ENCODE results near the gene LARP1. TPM values are rescaled to one million over a fixed set of nuclear protein-coding genes. Genes with fewer than 3 reads are reported as not detected.

LARP1 gene
- polyA plus RNA-seq, 1 donor (not counting 4 experiments of a cell fraction or from before 2014, with no cell fraction given) = 65.6 TPM

DNA sequence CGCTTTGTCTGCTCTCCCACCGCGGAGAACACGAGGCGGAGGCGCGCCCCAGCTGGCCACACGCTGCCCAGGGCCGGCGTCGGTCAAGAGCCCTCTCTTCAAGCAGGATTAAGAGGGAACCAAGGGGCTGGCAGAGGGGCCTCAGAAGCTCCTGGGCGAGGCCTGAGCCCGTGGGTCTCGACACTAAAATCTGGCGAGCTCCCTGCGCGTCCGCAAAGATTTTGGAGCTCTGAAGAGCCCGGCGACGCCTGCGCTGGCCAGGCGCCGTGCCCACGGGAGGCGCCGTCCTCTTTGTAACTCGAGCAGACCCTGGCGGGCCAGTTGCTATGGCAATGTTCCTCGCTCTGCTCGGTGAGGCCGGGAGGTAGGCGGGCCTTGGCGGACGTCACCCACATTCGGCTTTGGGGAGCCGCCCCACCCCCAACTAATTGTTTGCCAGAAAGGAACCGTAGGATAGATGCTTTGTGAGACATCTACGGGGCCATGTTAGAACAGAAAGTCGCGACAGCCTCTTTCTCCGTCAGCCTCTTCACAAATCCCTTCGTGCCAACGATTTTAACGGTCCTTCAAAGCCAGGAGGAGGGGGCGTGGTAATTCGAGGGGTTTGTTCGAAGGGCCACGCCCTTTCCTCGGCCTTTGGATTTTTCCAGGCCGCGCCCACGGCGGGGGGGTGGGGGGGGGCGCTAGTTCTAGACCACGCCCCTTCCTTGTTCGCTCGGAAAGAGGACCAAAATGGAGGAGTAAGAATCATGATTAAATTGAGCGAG lies 102.5 kb downstream of the LARP1 start:
- Histone ChIP-seq H2AFZ (ENCODE audit: control insufficient read depth, low read length) (peak overlapping the region; percentile 95), H3K9ac (ENCODE audit: control insufficient read depth, extremely low read depth, insufficient read depth, low read length) (peak overlapping the region; percentile 94), H3K4me3 (ENCODE audit: control insufficient read depth in 2 of 3, extremely low read depth in 1 of 3, insufficient read depth in 2 of 3, low read depth in 1 of 3, low read length in 3 of 3) (peak overlapping the region; percentile 80 to 90 (median 87)), H3K27me3 (ENCODE audit: control insufficient read depth, extremely low read depth, insufficient read depth, low read length) (no peaks in the 10 kb centered on the region), H3K9me1 (ENCODE audit: control insufficient read depth, extremely low read depth, insufficient read depth, low read length) (no peaks in the 10 kb centered on the region), H3K36me3 (ENCODE audit: control insufficient read depth in 2 of 2, extremely low read depth in 1 of 2, insufficient read depth in 2 of 2, low read length in 2 of 2) (peaks cover 0 to 2% of the 10 kb centered on the region in 2 experiments), H3K4me2 (ENCODE audit: control insufficient read depth, extremely low read depth, insufficient read depth, low read depth, low read length) (peak overlapping the region; percentile 80), H3K4me1 (ENCODE audit: control insufficient read depth, extremely low read depth, insufficient read depth, low read length) (peaks cover 19% of the 10 kb centered on the region), H4K20me1 (ENCODE audit: control insufficient read depth, extremely low read depth, insufficient read depth, low read length) (no peaks in the 10 kb centered on the region), H3K9me3 (ENCODE audit: control insufficient read depth, low read depth, low read length) (no peaks in the 10 kb centered on the region), H3K27ac (ENCODE audit: control insufficient read depth, insufficient read depth, low read length) (peak overlapping the region; percentile 88), H3K79me2 (ENCODE audit: control insufficient read depth, insufficient read depth, low read length) (peaks cover 43% of the 10 kb centered on the region)
- dilution Hi-C loops (cut with MboI; ENCODE audit: extremely low pct_ligation_motif_present, low sequenced_read_pairs) = no loop called here
- no peak for TF ChIP-seq EZH2 (IDR thresholded peaks at IDR 0.05; ENCODE audit: low read length)
- TF ChIP-seq, protein P1, sequence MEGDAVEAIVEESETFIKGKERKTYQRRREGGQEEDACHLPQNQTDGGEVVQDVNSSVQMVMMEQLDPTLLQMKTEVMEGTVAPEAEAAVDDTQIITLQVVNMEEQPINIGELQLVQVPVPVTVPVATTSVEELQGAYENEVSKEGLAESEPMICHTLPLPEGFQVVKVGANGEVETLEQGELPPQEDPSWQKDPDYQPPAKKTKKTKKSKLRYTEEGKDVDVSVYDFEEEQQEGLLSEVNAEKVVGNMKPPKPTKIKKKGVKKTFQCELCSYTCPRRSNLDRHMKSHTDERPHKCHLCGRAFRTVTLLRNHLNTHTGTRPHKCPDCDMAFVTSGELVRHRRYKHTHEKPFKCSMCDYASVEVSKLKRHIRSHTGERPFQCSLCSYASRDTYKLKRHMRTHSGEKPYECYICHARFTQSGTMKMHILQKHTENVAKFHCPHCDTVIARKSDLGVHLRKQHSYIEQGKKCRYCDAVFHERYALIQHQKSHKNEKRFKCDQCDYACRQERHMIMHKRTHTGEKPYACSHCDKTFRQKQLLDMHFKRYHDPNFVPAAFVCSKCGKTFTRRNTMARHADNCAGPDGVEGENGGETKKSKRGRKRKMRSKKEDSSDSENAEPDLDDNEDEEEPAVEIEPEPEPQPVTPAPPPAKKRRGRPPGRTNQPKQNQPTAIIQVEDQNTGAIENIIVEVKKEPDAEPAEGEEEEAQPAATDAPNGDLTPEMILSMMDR (optimal IDR thresholded peaks at IDR 0.05 in 1 of 3, IDR thresholded peaks at IDR 0.05 in 1 of 3, conservative IDR thresholded peaks at IDR 0.05 in 1 of 3; ENCODE audit: extremely low read depth in 1 of 3, insufficient read depth in 2 of 3, low read length in 3 of 3) = peak in 1 of 3 experiments; percentile 12
- FAIRE-seq = no peak
- peak; percentile 41 for DNase-seq (ENCODE audit: low read depth, low spot score)

- Histone ChIP-seq H3K27ac (ENCODE audit: control insufficient read depth, insufficient read depth, low read length) (peak within 1 kb of the TSS; percentile 88), H3K9ac (ENCODE audit: control insufficient read depth, extremely low read depth, insufficient read depth, low read length) (peak within 1 kb of the TSS; percentile 94), H2AFZ (ENCODE audit: control insufficient read depth, low read length) (peak within 1 kb of the TSS; percentile 95), H3K4me3 (ENCODE audit: control insufficient read depth in 2 of 3, extremely low read depth in 1 of 3, insufficient read depth in 2 of 3, low read depth in 1 of 3, low read length in 3 of 3) (peak within 1 kb of the TSS; percentile 80 to 90 (median 87)), H3K36me3 (ENCODE audit: control insufficient read depth in 2 of 2, extremely low read depth in 1 of 2, insufficient read depth in 2 of 2, low read length in 2 of 2) (peaks cover 2 to 6% of the 10 kb centered on the region in 2 experiments), H4K20me1 (ENCODE audit: control insufficient read depth, extremely low read depth, insufficient read depth, low read length) (no peaks in the 10 kb centered on the region), H3K9me1 (ENCODE audit: control insufficient read depth, extremely low read depth, insufficient read depth, low read length) (no peaks in the 10 kb centered on the region), H3K4me2 (ENCODE audit: control insufficient read depth, extremely low read depth, insufficient read depth, low read depth, low read length) (peak within 1 kb of the TSS; percentile 100), H3K9me3 (ENCODE audit: control insufficient read depth, low read depth, low read length) (no peaks in the 10 kb centered on the region), H3K4me1 (ENCODE audit: control insufficient read depth, extremely low read depth, insufficient read depth, low read length) (peaks cover 19% of the 10 kb centered on the region), H3K79me2 (ENCODE audit: control insufficient read depth, insufficient read depth, low read length) (peaks cover 50% of the 10 kb centered on the region), H3K27me3 (ENCODE audit: control insufficient read depth, extremely low read depth, insufficient read depth, low read length) (no peaks in the 10 kb centered on the region)
- FAIRE-seq = no peak
- DNase-seq (ENCODE audit: low read depth, low spot score) = peak; percentile 86
- dilution Hi-C loops (cut with MboI; ENCODE audit: extremely low pct_ligation_motif_present, low sequenced_read_pairs) = no loop called here
- TF ChIP-seq, protein P1 (optimal IDR thresholded peaks at IDR 0.05 in 1 of 3, IDR thresholded peaks at IDR 0.05 in 1 of 3, conservative IDR thresholded peaks at IDR 0.05 in 1 of 3; ENCODE audit: extremely low read depth in 1 of 3, insufficient read depth in 2 of 3, low read length in 3 of 3) = no peak
- no peak for TF ChIP-seq EZH2 (IDR thresholded peaks at IDR 0.05; ENCODE audit: low read length)
Measured at GRCh38 chr5:154858297-154858971, 103.3 kb downstream of the LARP1 start, which contains the start of gene CNOT8. Gene CNOT8 (plus strand): TSS chr5:154858627. CDS start chr5:154863279, 4,652 bp downstream.
